Endothelial cell of umbilical vein (primary cell): ENCODE data around the gene HABP4. TPM values are rescaled to one million over a fixed set of nuclear protein-coding genes. Genes with fewer than 3 reads are reported as not detected.

Experiments
- BruUV-seq: library from RNA; stranded (reverse); fragments of 400-500 nt; replicated peaks from 2 replicates; lab custom pipeline; 2021; lab: Mats Ljungman, UMichigan
- CTCF ChIA-PET: fragments of 300-600, 350-600 bp; sonication (Branson Sonifier 250); formaldehyde crosslinking; loops from one replicate; lab custom pipeline; 2021; ENCODE audit warnings: antibody characterized with exemption, inconsistent platforms; lab: Charles Lee
- POLR2A ChIA-PET: fragments of 300-600, 350-600 bp; sonication (Branson Sonifier 250); formaldehyde crosslinking; loops from one replicate; lab custom pipeline; 2021; ENCODE audit warnings: antibody characterized with exemption, inconsistent platforms; lab: Charles Lee
- DNase-seq: peaks from one replicate; pipeline ENCODE4 v3.0.0-alpha.2; 2011; ENCODE audit warnings: low read depth, low spot score
- FAIRE-seq: peaks from 2 replicates; lab custom pipeline; 2011; peaks lifted over from hg19 to GRCh38; lab: Jason Lieb, UNC
- H2AFZ ChIP-seq: 2 replicates; pipeline ENCODE4 v1.6.0; 2012; ENCODE audit warnings: low read depth, low read length, control low read depth, inconsistent platforms
- H3K27ac ChIP-seq: 2 replicates; pipeline ENCODE4 v1.5.1; 2011; ENCODE audit warnings: low read depth, mild to moderate bottlenecking, control low read depth, low read length, moderate library complexity; ENCODE audit not compliant: insufficient read depth
- H3K27me3 ChIP-seq, 2 experiments: 2 replicates each; pipeline versions ENCODE4 v1.6.0 to v1.6.1; 2011; ENCODE audit warnings: low read length in 2 of 2, mixed read lengths in 1 of 2; ENCODE audit not compliant: control insufficient read depth in 2 of 2, insufficient read depth in 2 of 2
- H3K36me3 ChIP-seq, 2 experiments: 2 replicates in 1 of 2; 3 replicates in 1 of 2; pipeline ENCODE4 v1.5.1; 2011; ENCODE audit warnings: low read length in 2 of 2, mild to moderate bottlenecking in 1 of 2, moderate library complexity in 1 of 2; ENCODE audit not compliant: control insufficient read depth in 2 of 2, insufficient read depth in 2 of 2; ENCODE audit errors: extremely low read depth in 1 of 2
- H3K4me1 ChIP-seq: 3 replicates; pipeline ENCODE4 v1.5.1; 2011; ENCODE audit warnings: mild to moderate bottlenecking, low read length; ENCODE audit not compliant: control insufficient read depth, insufficient read depth; ENCODE audit errors: extremely low read depth
- H3K4me2 ChIP-seq: 2 replicates; pipeline ENCODE4 v1.6.1; 2011; ENCODE audit warnings: low read length, control low read depth, mixed read lengths; ENCODE audit not compliant: insufficient read depth
- H3K4me3 ChIP-seq, 3 experiments: fragments of 200-600 bp in 1 of 3; sonication (generic), shearing (Covaris generic) in 1 of 3; replicated peaks in 1 of 3; 2 replicates each; pipeline ENCODE4 v1.5.1; 2011 to 2016; ENCODE audit warnings: control low read depth in 3 of 3, low read length in 3 of 3, mild to moderate bottlenecking in 2 of 3, inconsistent platforms in 1 of 3, low read depth in 1 of 3, moderate library complexity in 1 of 3; ENCODE audit not compliant: insufficient read depth in 1 of 3
- H3K79me2 ChIP-seq: 2 replicates; pipeline ENCODE4 v1.6.0; 2012; ENCODE audit warnings: low read length, inconsistent platforms; ENCODE audit not compliant: control insufficient read depth, insufficient read depth
- H3K9ac ChIP-seq: replicated peaks from 2 replicates; pipeline ENCODE3; 2011; ENCODE audit warnings: low read length, control low read depth; ENCODE audit not compliant: insufficient read depth; ENCODE audit errors: extremely low read depth
- H3K9me1 ChIP-seq: replicated peaks from 3 replicates; pipeline ENCODE4 v1.6.0; 2011; ENCODE audit warnings: mild to moderate bottlenecking, low read length; ENCODE audit not compliant: control insufficient read depth, insufficient read depth; ENCODE audit errors: extremely low read depth
- H3K9me3 ChIP-seq: replicated peaks from 2 replicates; pipeline ENCODE4 v1.5.1; 2012; ENCODE audit warnings: low read length, inconsistent platforms; ENCODE audit not compliant: control insufficient read depth, insufficient read depth
- H4K20me1 ChIP-seq: replicated peaks from 2 replicates; pipeline ENCODE3; 2011; ENCODE audit warnings: mild to moderate bottlenecking, low read length; ENCODE audit not compliant: control insufficient read depth, insufficient read depth; ENCODE audit errors: extremely low read depth
- CTCF ChIP-seq, 2 donors: IDR thresholded peaks; 1 replicate in 1 of 2; 2 replicates in 1 of 2; pipeline ENCODE4 v1.5.1; 2011; ENCODE audit warnings: low read length in 2 of 2, mild to moderate bottlenecking in 2 of 2, moderate library complexity in 2 of 2, control low read depth in 1 of 2, inconsistent platforms in 1 of 2, low read depth in 1 of 2; ENCODE audit not compliant: insufficient read depth in 1 of 2; ENCODE audit errors: extremely low read depth in 1 of 2
- EZH2 ChIP-seq: IDR thresholded peaks from 2 replicates; pipeline ENCODE4 v1.6.1; 2012; ENCODE audit warnings: borderline replicate concordance, low read depth, mild to moderate bottlenecking, moderate library complexity, low read length, inconsistent platforms; ENCODE audit not compliant: severe bottlenecking
- FOS ChIP-seq: IDR thresholded peaks from 2 replicates; pipeline ENCODE4 v1.6.1; 2011; ENCODE audit warnings: mild to moderate bottlenecking, low read length, moderate library complexity, borderline replicate concordance; ENCODE audit not compliant: insufficient read depth
- GATA2 ChIP-seq: IDR thresholded peaks from 2 replicates; pipeline ENCODE4 v1.7.0; 2011; ENCODE audit warnings: low read depth, mild to moderate bottlenecking, moderate library complexity, mixed read lengths, low read length; ENCODE audit not compliant: insufficient read length, insufficient read depth
- JUN ChIP-seq: IDR thresholded peaks from 2 replicates; pipeline ENCODE4 v1.6.1; 2011; ENCODE audit warnings: borderline replicate concordance, low read depth; ENCODE audit not compliant: insufficient read length, insufficient read depth
- MYC ChIP-seq: IDR thresholded peaks from one replicate; pipeline ENCODE4 v1.6.1; 2011; ENCODE audit warnings: mild to moderate bottlenecking, low read depth, low read length
- POLR2A ChIP-seq: IDR thresholded peaks from 2 replicates; pipeline ENCODE4 v1.6.1; 2012; ENCODE audit warnings: low read depth, mild to moderate bottlenecking, control low read depth, low read length
- POLR2AphosphoS5 ChIP-seq: IDR thresholded peaks from 2 replicates; pipeline ENCODE4 v1.6.1; 2012; ENCODE audit warnings: low read depth, mild to moderate bottlenecking, control low read depth, low read length, moderate library complexity; ENCODE audit not compliant: insufficient read depth
- dilution Hi-C: fragments of 300-500 bp; cut with MboI; formaldehyde crosslinking; loops from one replicate; pipeline ENCODE4 v1.15.0; 2019; ENCODE audit warnings: low sequenced_read_pairs; ENCODE audit not compliant: extremely low pct_ligation_motif_present
- intact Hi-C: fragments of 100-400 bp; cut with micrococcal nuclease; formaldehyde crosslinking; loops from one replicate; pipeline ENCODE4 v1.10.0; 2022
- polyA plus RNA-seq, 4 experiments: library from polyadenylated mRNA; depleted of rRNA in 3 of 4; stranded (reverse) in 3 of 4; unstranded in 1 of 4; fragments of >200 nt; gene quantifications; 2 replicates each; pipeline versions ENCODE4 v1.2.1 to v1.2.3, GENCODE V29; 2011 to 2012; ENCODE audit warnings: missing spikeins in 1 of 4
- total RNA-seq: library from RNA; stranded (reverse); gene quantifications from 2 replicates; pipeline ENCODE4 v1.2.3, GENCODE V29; 2021
- TF ChIP-seq, protein P1 (sequence below): IDR thresholded peaks from 2 replicates; pipeline ENCODE4 v1.6.1; 2011; ENCODE audit not compliant: insufficient read depth, insufficient read length

The HABP4 gene
- total and polyA plus RNA-seq, 2 donors (not counting 3 experiments of a cell fraction or from before 2014, with no cell fraction given), result 4.6 to 11.1 TPM

- no peaks in the 10 kb centered on the region for H3K9me3 ChIP-seq
- no peaks in the 10 kb centered on the region for H3K36me3 ChIP-seq
- FAIRE-seq (no peak), DNase-seq (no peak)
- H3K27ac ChIP-seq, result no peak overlapping the region
- ChIA-PET CTCF (interaction anchor here (1.1 kb wide), 1 partner anchor 9 kb away, joined by 3 read pairs; no protein-coding TSS in a partner anchor), POLR2A (no interaction called here)
- no peaks in the 10 kb centered on the region for H4K20me1 ChIP-seq
- H3K9me1 ChIP-seq, result no peaks in the 10 kb centered on the region
- H3K9ac ChIP-seq, result no peak overlapping the region
- no TSS peak for BruUV-seq
- no peak for TF ChIP-seq CTCF (IDR thresholded peaks at IDR 0.05; ENCODE audit: extremely low read depth in 1 of 2, insufficient read depth in 1 of 2, low read depth in 1 of 2, low read length in 2 of 2)
- TF ChIP-seq FOS, result no peak
- no peak for TF ChIP-seq GATA2
- TF ChIP-seq MYC, result no peak
- TF ChIP-seq POLR2A, result no peak
- TF ChIP-seq JUN, result no peak
- no peak for TF ChIP-seq POLR2AphosphoS5
- no peak for TF ChIP-seq EZH2
- TF ChIP-seq, protein P1, sequence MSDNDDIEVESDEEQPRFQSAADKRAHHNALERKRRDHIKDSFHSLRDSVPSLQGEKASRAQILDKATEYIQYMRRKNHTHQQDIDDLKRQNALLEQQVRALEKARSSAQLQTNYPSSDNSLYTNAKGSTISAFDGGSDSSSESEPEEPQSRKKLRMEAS, result no peak
- H2AFZ ChIP-seq, result no peak overlapping the region
- H3K27me3 ChIP-seq, result peaks cover 0 to 3% of the 10 kb centered on the region in 2 experiments
- H3K79me2 ChIP-seq, result no peaks in the 10 kb centered on the region
- no peak overlapping the region for H3K4me2 ChIP-seq
- no peaks in the 10 kb centered on the region for H3K4me1 ChIP-seq
- H3K4me3 ChIP-seq, result no peak overlapping the region
- dilution Hi-C loops (no loop called here), intact Hi-C loops (no loop called here)
Measured at GRCh38 chr9:96532173-96532572, 82.2 kb downstream of the HABP4 start.
